GM12878 (cell line): ENCODE results near the gene RAB31. TPM values are rescaled to one million over a fixed set of nuclear protein-coding genes. Genes with fewer than 3 reads are reported as not detected.

ENCODE experiments used
- ATAC-seq: fragments of 200-7000 bp; cut with Tn5 transposase; 3 replicates; pipeline ENCODE4 v1.9.1; 2020; ENCODE audit warnings: mild to moderate bottlenecking, moderate library complexity
- BruUV-seq: library from RNA; stranded (reverse); fragments of 400-500 nt; replicated peaks from 2 replicates; lab custom pipeline; 2021; lab: Mats Ljungman, UMichigan
- CTCF ChIA-PET: fragments of 300-600 bp; sonication (Branson Sonifier 250); formaldehyde crosslinking; extraction: SDS; loops from one replicate; lab custom pipeline; 2021; ENCODE audit warnings: inconsistent platforms; lab: Yijun Ruan, JAX
- POLR2A ChIA-PET: fragments of 350-600 bp; formaldehyde crosslinking; extraction: SDS; loops from one replicate; lab custom pipeline; 2021; ENCODE audit warnings: inconsistent platforms; lab: Charles Lee
- RAD21 ChIA-PET: fragments of 300-600 bp; sonication (Branson Sonifier 250); formaldehyde crosslinking; loops from one replicate; lab custom pipeline; 2023; ENCODE audit warnings: antibody characterized with exemption; ENCODE audit not compliant: unreplicated experiment; lab: Charles Lee
- SMC1A ChIA-PET: fragments of 300-600 bp; sonication (Branson Sonifier 250); formaldehyde crosslinking; loops from one replicate; lab custom pipeline; 2023; ENCODE audit not compliant: unreplicated experiment, uncharacterized antibody; lab: Charles Lee
- DNase-seq: peaks from one replicate; pipeline ENCODE4 v3.0.0-alpha.2; 2011; ENCODE audit warnings: low read depth, low spot score
- FAIRE-seq: peaks from 3 replicates; lab custom pipeline; 2011; peaks lifted over from hg19 to GRCh38; lab: Jason Lieb, UNC
- H2AFZ ChIP-seq: 2 replicates; pipeline ENCODE4 v1.6.0; 2011; ENCODE audit warnings: low read depth, low read length, control low read depth; ENCODE audit not compliant: control insufficient read depth
- H3K27ac ChIP-seq: 2 replicates; pipeline ENCODE4 v1.5.1; 2011; ENCODE audit warnings: control low read depth; ENCODE audit not compliant: control insufficient read depth, insufficient read depth
- H3K27me3 ChIP-seq, 2 experiments: replicated peaks in 1 of 2; 2 replicates each; pipeline versions ENCODE4 v1.6.0 to v1.6.1; 2011; ENCODE audit warnings: low read length in 1 of 2; ENCODE audit not compliant: control insufficient read depth in 2 of 2, insufficient read depth in 2 of 2
- H3K36me3 ChIP-seq, 2 experiments: 2 replicates each; pipeline ENCODE4 v1.5.1; 2011; ENCODE audit warnings: low read length in 1 of 2; ENCODE audit not compliant: control insufficient read depth in 2 of 2, insufficient read depth in 2 of 2
- H3K4me1 ChIP-seq: 2 replicates; pipeline ENCODE4 v1.6.1; 2011; ENCODE audit warnings: mild to moderate bottlenecking, low read length, moderate library complexity, mixed read lengths; ENCODE audit not compliant: control insufficient read depth, insufficient read depth
- H3K4me2 ChIP-seq: 2 replicates; pipeline ENCODE4 v1.6.0; 2011; ENCODE audit warnings: control low read depth; ENCODE audit not compliant: control insufficient read depth, insufficient read depth
- H3K4me3 ChIP-seq: fragments of 200-600 bp; sonication (generic); 2 replicates; pipeline ENCODE4 v1.5.1; 2016
- H3K79me2 ChIP-seq: 2 replicates; pipeline ENCODE4 v1.6.0; 2011; ENCODE audit warnings: low read length; ENCODE audit not compliant: control insufficient read depth, insufficient read depth
- H3K9ac ChIP-seq: 2 replicates; pipeline ENCODE4 v1.8.0; 2011; ENCODE audit warnings: low read length, control low read depth, mixed read lengths; ENCODE audit not compliant: control insufficient read depth, insufficient read depth
- H3K9me3 ChIP-seq: replicated peaks from 3 replicates; pipeline ENCODE4 v1.5.1; 2011; ENCODE audit warnings: mild to moderate bottlenecking, low read length; ENCODE audit not compliant: control insufficient read depth, insufficient read depth
- H4K20me1 ChIP-seq: 2 replicates; pipeline ENCODE4 v1.6.0; 2011; ENCODE audit not compliant: control insufficient read depth, insufficient read depth
- ASH2L ChIP-seq: fragments of 300-600, 200-600 bp; sonication (generic); IDR thresholded peaks from 2 replicates; pipeline ENCODE4 v1.6.1; 2017; ENCODE audit warnings: low read depth, mild to moderate bottlenecking, borderline replicate concordance
- CEBPB ChIP-seq, 2 experiments: fragments of 150-350 bp in 1 of 2; IDR thresholded peaks; 2 replicates each; pipeline ENCODE4 v1.6.1; 2012 to 2014; ENCODE audit warnings: low read depth in 2 of 2, low read length in 2 of 2, borderline replicate concordance in 1 of 2, inconsistent platforms in 1 of 2
- CHD2 ChIP-seq: IDR thresholded peaks from 2 replicates; pipeline ENCODE4 v1.6.1; 2011; ENCODE audit warnings: low read depth, low read length, improper control_type of control experiment, borderline replicate concordance
- ELK1 ChIP-seq: IDR thresholded peaks from 2 replicates; pipeline ENCODE4 v1.6.1; 2012; ENCODE audit warnings: low read depth, low read length, improper control_type of control experiment
- KAT2A ChIP-seq: conservative IDR thresholded peaks from 2 replicates; pipeline ENCODE4 v1.6.1; 2011; ENCODE audit warnings: low read depth, low read length; ENCODE audit not compliant: control insufficient read depth
- KLF5 ChIP-seq: fragments of 450-650 bp; IDR thresholded peaks from 2 replicates; pipeline ENCODE4 v1.6.1; 2014; ENCODE audit warnings: mild to moderate bottlenecking; ENCODE audit not compliant: partially characterized antibody
- MEF2B ChIP-seq: fragments of 450-650 bp; IDR thresholded peaks from 2 replicates; pipeline ENCODE4 v1.6.1; 2018; ENCODE audit warnings: mild to moderate bottlenecking, moderate library complexity; ENCODE audit not compliant: partially characterized antibody, poor library complexity, severe bottlenecking
- ZBTB33 ChIP-seq: fragments of 450-650 bp; IDR thresholded peaks from 2 replicates; pipeline ENCODE4 v1.6.1; 2017; ENCODE audit warnings: mild to moderate bottlenecking
- WGBS: methylation state at CpG from one replicate; pipeline ENCODE4 v1.1.6; 2016; ENCODE audit warnings: low lambda C conversion rate; ENCODE audit not compliant: insufficient replicate concordance, insufficient coverage; ENCODE audit errors: missing lambda C conversion rate; 5-methylcytosine and 5-hydroxymethylcytosine counted together
- in situ Hi-C: fragments of 300-500 bp; cut with MboI; formaldehyde crosslinking; loops from 9 replicates; pipeline ENCODE4 v1.14.3; 2018; ENCODE audit warnings: mixed read lengths
- intact Hi-C: fragments of 100-400 bp; cut with micrococcal nuclease; formaldehyde crosslinking; loops from one replicate; pipeline ENCODE4 v1.14.2; 2022; ENCODE audit not compliant: unreplicated experiment
- polyA plus RNA-seq, 11 experiments: library from polyadenylated mRNA; depleted of rRNA in 4 of 11; unstranded in 6 of 11; stranded (reverse) in 5 of 11; fragments of >200 nt; fragmentation: Nextera tagmentation in 4 of 11; fragmentation: Illumina TruSeq in 1 of 11; extraction: Ambion mirVana in 4 of 11; extraction: Trizol in 1 of 11; gene quantifications; 1 replicate in 1 of 11; 2 replicates in 10 of 11; pipeline versions ENCODE4 v1.2.1 to v1.2.3, GENCODE V29; 2011 to 2016; ENCODE audit warnings: inconsistent platforms in 2 of 11, missing spikeins in 2 of 11, low read depth in 1 of 11
- total RNA-seq, 4 experiments: library from RNA; depleted of rRNA in 3 of 4; stranded (reverse); fragments of >200 nt in 3 of 4; fragmentation: Illumina TruSeq in 1 of 4; extraction: Trizol in 1 of 4; gene quantifications; 2 replicates each; pipeline versions ENCODE4 v1.2.1 to v1.2.3, GENCODE V29; 2013 to 2021

The RAB31 gene
- total and polyA plus RNA-seq, 10 of the 15 experiments (the other 5 are each of a cell fraction or from before 2014, with no cell fraction given): 0.80 to 23.3 (median 12.2) TPM

- no peak for TF ChIP-seq ZBTB33
- TF ChIP-seq, all 136 proteins: peak for 0
Measured at GRCh38 chr18:9839853-9840252, 131.8 kb downstream of the RAB31 start (continued).

- intact Hi-C loops: no loop called here
- no peak for ATAC-seq
Measured at GRCh38 chr18:9841752-9842151, 133.7 kb downstream of the RAB31 start.

More at GRCh38 chr18:9841752-9842151, 133.7 kb downstream of the RAB31 start:
- TF ChIP-seq KAT2A (no peak), ASH2L (no peak), ELK1 (no peak), CEBPB (IDR thresholded peaks at IDR 0.05; ENCODE audit: borderline replicate concordance in 1 of 2, low read depth in 2 of 2, low read length in 2 of 2) (no peak), MEF2B (peak; percentile 11), CHD2 (no peak), KLF5 (no peak)
- in situ Hi-C loops: loop anchor here (5.0 kb wide), 1 partner anchor 51 kb away; no protein-coding TSS in a partner anchor
- Histone ChIP-seq H3K27me3 (peaks cover 0 to 4% of the 10 kb centered on the region in 2 experiments; a peak in 2 of 4 replicates), H2AFZ (no peak overlapping the region), H3K9me3 (no peaks in the 10 kb centered on the region), H3K4me2 (no peak overlapping the region), H4K20me1 (no peaks in the 10 kb centered on the region), H3K27ac (no peak overlapping the region), H3K9ac (no peak overlapping the region), H3K79me2 (no peaks in the 10 kb centered on the region), H3K4me1 (no peaks in the 10 kb centered on the region), H3K36me3 (no peaks in the 10 kb centered on the region), H3K4me3 (no peak overlapping the region)
- ChIA-PET RAD21 (no interaction called here), SMC1A (no interaction called here), POLR2A (no interaction called here), CTCF (no interaction called here)
- DNase-seq: no peak
- FAIRE-seq: no peak
- 72% methylated on average over 4 of the region's 4 CpGs for WGBS
- no TSS peak for BruUV-seq
